Small intestine (tissue), 7 donors: ENCODE results near the gene EPS8. TPM values are rescaled to one million over a fixed set of nuclear protein-coding genes. Genes with fewer than 3 reads are reported as not detected.

ENCODE experiments used
- DNase-seq, 2 donors: peaks; one replicate each; pipeline versions ENCODE4 v3.0.0 to v3.0.0-alpha.2; 2013
- FAIRE-seq: peaks from 2 replicates; lab custom pipeline; 2012; peaks lifted over from hg19 to GRCh38; lab: Jason Lieb, UNC
- H3K27ac ChIP-seq, 3 donors: one replicate each; pipeline ENCODE4 v1.5.1; 2013; ENCODE audit warnings: low read length in 2 of 3, mild to moderate bottlenecking in 2 of 3, control low read depth in 1 of 3, inconsistent platforms in 1 of 3, low read depth in 1 of 3, moderate library complexity in 1 of 3
- H3K27me3 ChIP-seq, 3 donors: one replicate each; pipeline ENCODE4 v1.6.1; 2013; ENCODE audit warnings: low read length in 3 of 3, inconsistent platforms in 1 of 3; ENCODE audit not compliant: control insufficient read depth in 3 of 3, insufficient read depth in 3 of 3
- H3K36me3 ChIP-seq, 3 donors: one replicate each; pipeline ENCODE4 v1.6.1; 2013; ENCODE audit warnings: low read length in 3 of 3, inconsistent platforms in 1 of 3, low read depth in 1 of 3, mild to moderate bottlenecking in 1 of 3, moderate library complexity in 1 of 3; ENCODE audit not compliant: control insufficient read depth in 3 of 3, insufficient read depth in 2 of 3
- H3K4me1 ChIP-seq, 3 donors: one replicate each; pipeline ENCODE4 v1.6.1; 2013; ENCODE audit warnings: low read length in 2 of 3, inconsistent platforms in 1 of 3, low read depth in 1 of 3, mild to moderate bottlenecking in 1 of 3, moderate library complexity in 1 of 3; ENCODE audit not compliant: control insufficient read depth in 3 of 3, insufficient read depth in 2 of 3
- H3K4me3 ChIP-seq, 3 donors: one replicate each; pipeline ENCODE4 v1.5.1; 2013; ENCODE audit warnings: low read length in 3 of 3, control low read depth in 1 of 3, inconsistent platforms in 1 of 3, low read depth in 1 of 3, mild to moderate bottlenecking in 1 of 3, moderate library complexity in 1 of 3
- H3K9me3 ChIP-seq, 2 donors: one replicate each; pipeline ENCODE4 v1.6.1; 2013; ENCODE audit warnings: low read depth in 1 of 2, low read length in 1 of 2; ENCODE audit not compliant: control insufficient read depth in 2 of 2, insufficient read depth in 1 of 2
- WGBS, 3 donors: extraction: QIAGEN DNeasy Blood & Tissue Kit; methylation state at CpG; one replicate each; pipeline ENCODE4 v1.1.7; 2013; 5-methylcytosine and 5-hydroxymethylcytosine counted together
- polyA plus RNA-seq, 4 donors: library from polyadenylated mRNA; stranded (reverse) in 3 of 4; unstranded in 1 of 4; fragments of 200-250 nt in 3 of 4; fragments of 120-200 nt in 1 of 4; gene quantifications; one replicate each; pipeline versions ENCODE4 v1.2.1 to v1.2.3, GENCODE V29; 2013
- donor health status: healthy with polysubstance abuse.
- donor health status: control.
- donor health status: control.
- donor health status: Bipolar disorder and iron deficiency.
- donor health status: healthy.

EPS8 gene
- polyA plus RNA-seq, 4 donors: 38.0 to 103 (median 55.8) TPM

- DNase-seq (peak in 1 of 2 donors; percentile 64), FAIRE-seq (no peak)
- Histone ChIP-seq H3K27me3 (no peaks in the 10 kb centered on the region), H3K9me3 (no peaks in the 10 kb centered on the region), H3K4me3 (no peak overlapping the region), H3K4me1 (peaks cover 0 to 20% (median 4%) of the 10 kb centered on the region in 3 donors), H3K27ac (no peak overlapping the region), H3K36me3 (no peaks in the 10 kb centered on the region)
- 19 to 41% (median 39%) methylated on average over 5 of the region's 5 CpGs for WGBS, 3 donors
Observed at GRCh38 chr12:15728118-15728598, 61.0 kb downstream of the EPS8 start.

GRCh38 chr12:15726878-15727150 is 62.4 kb downstream of the EPS8 start:
- Histone ChIP-seq H3K27me3 (no peaks in the 10 kb centered on the region), H3K27ac (peak overlapping the region in 1 of 3 donors; percentile 70), H3K4me3 (no peak overlapping the region), H3K4me1 (peaks cover 0 to 11% (median 4%) of the 10 kb centered on the region in 3 donors), H3K9me3 (no peaks in the 10 kb centered on the region), H3K36me3 (no peaks in the 10 kb centered on the region)
- FAIRE-seq: no peak
- no peak for DNase-seq

- FAIRE-seq: no peak
- DNase-seq: peak in 1 of 2 donors; percentile 60
- no peaks in the 10 kb centered on the region for H3K27me3 ChIP-seq
- no peaks in the 10 kb centered on the region for H3K9me3 ChIP-seq
- H3K27ac ChIP-seq: peak overlapping the region in 2 of 3 donors; percentile 1 to 70
- peaks cover 0 to 10% (median 4%) of the 10 kb centered on the region in 3 donors for H3K4me1 ChIP-seq
- no peaks in the 10 kb centered on the region for H3K36me3 ChIP-seq
- H3K4me3 ChIP-seq: no peak overlapping the region
- 14 to 46% (median 34%) methylated on average over 2 of the region's 2 CpGs for WGBS, 3 donors
Observed at GRCh38 chr12:15726027-15726877, 62.9 kb downstream of the EPS8 start.

- Histone ChIP-seq H3K36me3 (no peaks in the 10 kb centered on the region), H3K9me3 (no peaks in the 10 kb centered on the region), H3K4me3 (no peak overlapping the region), H3K4me1 (peaks cover 2 to 10% (median 4%) of the 10 kb centered on the region in 3 donors), H3K27me3 (no peaks in the 10 kb centered on the region), H3K27ac (no peak overlapping the region)
- DNase-seq (no peak), FAIRE-seq (no peak)
- WGBS, 3 donors: 98 to 100% (median 100%) methylated on average over 1 of the region's 1 CpG
Observed at GRCh38 chr12:15722951-15723350, 66.2 kb downstream of the EPS8 start.

GRCh38 chr12:15721316-15722115 is 67.7 kb downstream of the EPS8 start:
- Histone ChIP-seq H3K36me3 (no peaks in the 10 kb centered on the region), H3K4me1 (peaks cover 2 to 9% (median 4%) of the 10 kb centered on the region in 3 donors), H3K27ac (no peak overlapping the region), H3K27me3 (no peaks in the 10 kb centered on the region), H3K4me3 (no peak overlapping the region), H3K9me3 (no peaks in the 10 kb centered on the region)
- FAIRE-seq (no peak), DNase-seq (no peak)
- WGBS, 3 donors: 79 to 93% (median 90%) methylated on average over 4 of the region's 4 CpGs

GRCh38 chr12:15720295-15720694 is 68.9 kb downstream of the EPS8 start:
- DNase-seq (no peak), FAIRE-seq (no peak)
- Histone ChIP-seq H3K4me1 (peaks cover 0 to 4% (median 2%) of the 10 kb centered on the region in 3 donors), H3K27ac (peak overlapping the region in 1 of 3 donors; percentile 54), H3K9me3 (no peaks in the 10 kb centered on the region), H3K36me3 (no peaks in the 10 kb centered on the region), H3K27me3 (no peaks in the 10 kb centered on the region), H3K4me3 (no peak overlapping the region)
- 56 to 70% (median 65%) methylated on average over 2 of the region's 2 CpGs for WGBS, 3 donors

- FAIRE-seq: no peak
- WGBS, 3 donors: 16 to 51% (median 40%) methylated on average over 2 of the region's 2 CpGs
- no peak overlapping the region for H3K27ac ChIP-seq
Observed at GRCh38 chr12:15719230-15719629, 70.0 kb downstream of the EPS8 start.

GRCh38 chr12:15717940-15718567 is 71.1 kb downstream of the EPS8 start:
- FAIRE-seq (peak; percentile 73), DNase-seq (no peak)
- Histone ChIP-seq H3K4me1 (peaks cover 2 to 10% (median 4%) of the 10 kb centered on the region in 3 donors), H3K36me3 (peaks cover 0 to 5% (median 0%) of the 10 kb centered on the region in 3 donors), H3K27ac (no peak overlapping the region), H3K9me3 (no peaks in the 10 kb centered on the region), H3K27me3 (no peaks in the 10 kb centered on the region), H3K4me3 (no peak overlapping the region)
- 39 to 68% (median 68%) methylated on average over 1 of the region's 1 CpG for WGBS, 3 donors

More at GRCh38 chr12:15719230-15719629, 70.0 kb downstream of the EPS8 start:
- H3K9me3 ChIP-seq: no peaks in the 10 kb centered on the region
- peaks cover 2 to 4% (median 2%) of the 10 kb centered on the region in 3 donors for H3K4me1 ChIP-seq
- H3K4me3 ChIP-seq: no peak overlapping the region
- peaks cover 0 to 5% (median 0%) of the 10 kb centered on the region in 3 donors for H3K36me3 ChIP-seq
- no peak for DNase-seq
- H3K27me3 ChIP-seq: no peaks in the 10 kb centered on the region
